ENCODE results near the gene SNN.

The SNN gene

DNA sequence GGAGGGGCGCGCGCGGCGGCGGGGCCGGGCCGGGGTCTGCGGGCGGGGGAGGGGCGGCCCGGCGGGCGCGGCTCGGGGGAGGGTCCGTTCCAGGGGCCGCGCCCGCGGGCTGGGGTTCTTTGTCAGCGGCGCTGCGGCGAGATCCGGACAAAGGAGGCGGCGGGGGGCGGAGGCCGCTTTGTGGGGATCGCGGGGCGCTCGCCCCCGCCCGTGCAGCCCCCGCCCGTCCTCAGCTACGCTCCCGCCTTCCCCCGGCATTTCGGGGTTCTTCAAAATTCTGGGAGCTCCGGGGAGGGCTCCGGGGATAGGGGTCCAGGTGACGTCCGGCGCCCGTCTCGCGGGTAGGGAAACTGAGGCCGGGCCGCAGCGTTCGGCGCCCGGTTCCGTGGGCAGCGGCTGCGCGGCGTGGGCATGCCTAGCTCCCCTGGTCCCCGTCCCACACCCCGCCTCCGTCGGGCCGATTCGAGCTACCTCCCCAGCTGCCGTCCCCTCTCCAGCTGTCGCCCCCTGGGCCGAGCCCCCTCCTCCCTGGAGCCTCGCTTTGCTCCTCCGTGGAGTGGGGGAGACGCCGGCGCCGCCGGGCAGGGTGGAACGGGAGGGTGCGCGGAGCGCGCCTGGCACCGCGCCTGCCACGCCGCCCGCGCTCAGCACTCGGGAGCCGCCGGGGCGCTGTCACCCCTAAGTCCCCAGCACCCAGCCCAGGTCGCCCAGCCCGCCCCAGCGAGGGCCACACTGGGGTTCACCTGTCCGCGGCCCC, 546 bp downstream of the SNN start:
- peak; percentile 42 for DNase-seq

DNA sequence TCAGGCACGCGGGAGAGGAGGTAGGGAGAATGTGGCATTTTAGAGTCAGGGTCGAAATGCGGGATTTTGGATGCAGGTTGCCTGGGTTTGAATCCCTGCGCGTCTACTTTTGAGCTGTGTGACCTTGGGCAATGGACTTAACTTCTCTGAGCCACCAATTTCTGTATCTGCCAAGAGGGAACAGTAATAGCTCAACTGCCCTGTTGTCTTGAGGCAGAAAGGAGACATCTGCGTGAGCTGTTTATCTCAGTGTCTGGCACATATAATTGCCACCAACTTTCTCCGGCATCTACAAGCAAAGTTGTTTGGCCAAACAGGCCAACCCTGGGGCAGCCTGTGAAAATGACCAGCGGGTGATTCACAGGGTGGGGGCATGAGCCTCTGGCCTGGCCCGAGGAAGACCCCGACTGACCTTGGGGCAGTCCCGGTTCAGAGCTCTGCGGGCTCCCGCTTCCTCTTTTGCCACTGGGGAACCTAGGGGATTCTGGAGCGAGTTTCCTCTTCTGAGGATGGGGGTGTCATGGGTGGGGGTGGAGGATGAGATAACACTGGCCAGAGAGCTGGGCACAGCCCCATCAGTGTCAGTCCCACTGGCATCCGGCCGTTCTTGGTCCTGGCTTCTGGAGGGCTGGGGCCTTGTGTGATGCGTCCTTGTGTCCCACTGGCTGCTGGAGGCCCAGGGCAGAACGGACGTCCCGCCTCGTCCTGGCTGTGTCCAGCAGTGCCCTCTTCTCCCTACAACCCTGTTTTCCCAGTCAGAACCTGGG, 1.3 kb downstream of the SNN start:
- peak; percentile 53 for DNase-seq

DNA sequence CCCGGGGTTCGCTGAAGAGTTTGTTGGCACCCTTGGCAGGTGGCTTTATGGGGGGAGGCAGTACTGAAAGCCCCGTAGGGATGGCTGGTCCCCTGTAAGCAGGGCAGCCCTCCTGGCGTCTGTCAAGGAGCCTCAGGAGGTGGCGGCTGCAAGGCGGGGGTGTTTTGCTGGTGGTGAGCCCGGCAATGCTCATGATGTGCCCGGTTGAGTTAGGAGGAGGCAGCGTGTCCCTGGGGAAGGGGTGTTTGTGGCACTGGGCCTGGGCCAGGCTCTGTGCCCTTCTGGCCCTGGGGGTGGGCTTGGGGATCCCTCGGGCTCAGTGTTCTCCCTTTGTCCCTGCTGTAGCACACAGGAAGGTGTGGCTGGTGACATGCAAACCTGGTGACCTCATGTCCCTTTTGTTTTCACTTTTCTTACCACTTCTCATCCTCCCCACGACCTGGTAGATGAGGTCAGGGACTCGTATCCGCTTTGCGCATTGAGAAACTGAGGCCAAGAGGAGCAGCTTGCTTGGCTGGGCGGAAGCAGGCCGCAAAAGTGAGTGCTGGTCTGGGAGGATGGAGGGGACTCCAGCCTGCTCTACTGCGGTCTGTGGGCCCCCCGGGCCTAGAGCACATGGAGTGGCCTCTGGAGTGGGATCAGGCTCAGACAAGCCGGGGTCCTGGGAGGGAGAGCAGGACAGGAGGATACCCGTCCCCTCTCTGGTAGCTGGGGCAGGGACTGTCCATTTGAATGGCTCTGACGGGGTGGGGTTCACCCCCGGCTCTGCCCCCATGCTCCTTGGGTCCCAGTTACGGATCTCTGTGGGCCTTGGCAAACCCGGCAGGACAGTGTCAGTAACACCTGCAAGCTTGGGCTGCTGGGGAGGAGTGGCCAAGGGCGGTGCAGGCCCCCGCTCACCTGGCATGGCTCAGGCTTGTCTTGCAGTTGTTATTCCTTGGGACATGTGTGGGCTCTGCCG, 2.2 kb downstream of the SNN start:
- peak; percentile 47 for DNase-seq

GRCh38 chr16:11671271-11671670, 3.0 kb downstream of the SNN start:
- DNase-seq: no peak

- no peak for DNase-seq
Measured at GRCh38 chr16:11671676-11672075, 3.4 kb downstream of the SNN start.

GRCh38 chr16:11672206-11673090, 4.2 kb downstream of the SNN start:
- DNase-seq: no peak

DNA sequence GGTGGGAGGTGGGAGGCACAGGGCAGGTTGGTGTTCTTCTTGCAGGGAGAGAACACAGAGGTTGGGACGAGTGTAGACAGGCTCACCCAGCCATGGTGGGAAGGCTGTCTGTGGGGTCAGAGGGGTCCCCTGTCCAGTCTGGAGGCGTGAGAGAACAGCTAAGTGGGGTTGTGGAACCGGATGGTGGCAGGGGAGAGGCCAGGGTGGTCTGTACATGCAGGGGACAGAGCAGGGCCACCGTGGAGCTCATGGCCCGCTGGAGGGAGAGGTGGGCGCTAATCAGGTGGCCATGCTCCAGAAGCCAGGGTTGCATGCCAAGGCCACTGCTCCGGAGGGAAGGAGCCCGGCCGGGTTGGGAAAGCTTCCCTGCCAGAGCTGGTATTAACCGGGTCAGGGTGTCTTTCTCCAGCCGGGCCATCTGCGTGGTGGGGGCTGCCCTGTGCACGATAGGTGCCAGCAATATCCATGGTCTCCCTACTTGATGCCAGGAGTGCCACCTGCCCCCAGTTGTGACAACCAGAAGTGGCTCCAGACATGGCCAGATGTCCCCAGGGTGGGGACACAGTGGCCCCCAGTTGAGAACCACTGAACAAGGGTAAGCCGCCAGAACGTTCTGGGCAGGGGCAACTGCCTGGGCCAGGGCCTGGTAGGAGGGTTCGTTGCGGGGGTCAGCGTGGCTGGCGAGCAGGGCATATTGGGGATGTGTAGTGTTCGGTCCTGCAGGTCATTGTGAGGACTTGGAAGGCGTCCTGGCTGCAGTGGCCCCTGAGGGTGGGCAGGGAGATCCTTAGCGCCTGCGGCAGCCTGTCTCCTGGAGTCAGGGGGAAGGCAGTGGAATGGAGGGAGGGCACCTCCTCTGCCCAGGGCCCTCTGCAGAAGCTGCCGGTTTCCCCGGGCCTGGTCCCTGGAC, 5.1 kb downstream of the SNN start:
- peak; percentile 10 for DNase-seq

GRCh38 chr16:11674001-11674817, 6.0 kb downstream of the SNN start:
- DNase-seq: peak; percentile 5

GRCh38 chr16:11674818-11675560, 6.7 kb downstream of the SNN start:
- no peak for DNase-seq

- no peak for DNase-seq
Measured at GRCh38 chr16:11675561-11676511, 7.6 kb downstream of the SNN start.

- no peak for DNase-seq
Measured at GRCh38 chr16:11676799-11677198, 8.5 kb downstream of the SNN start.

DNA sequence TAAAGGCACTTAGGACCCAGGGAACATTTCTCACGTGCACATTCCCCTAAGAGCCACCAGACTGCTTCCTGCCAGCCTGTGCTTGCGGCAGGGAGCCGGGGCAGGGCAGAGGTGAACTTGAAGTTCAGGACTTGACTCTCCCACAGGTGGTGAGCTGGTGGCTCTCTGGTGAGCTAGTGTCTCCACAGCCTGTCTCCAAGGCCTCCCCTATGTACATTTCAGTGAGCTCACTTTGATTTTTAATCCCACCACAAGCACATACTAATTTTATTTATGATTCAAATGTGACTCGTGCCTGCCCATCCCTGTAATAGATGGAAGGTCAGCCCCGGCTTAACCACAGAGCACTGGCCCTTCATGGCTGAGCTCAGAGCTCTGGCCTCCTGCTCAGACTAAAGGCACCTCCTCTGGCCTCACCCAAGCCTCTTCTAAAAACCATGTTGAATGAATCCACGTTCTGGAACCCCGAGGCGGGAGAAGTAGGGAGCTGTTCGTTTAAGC, 9.2 kb downstream of the SNN start:
- DNase-seq: no peak

DNA sequence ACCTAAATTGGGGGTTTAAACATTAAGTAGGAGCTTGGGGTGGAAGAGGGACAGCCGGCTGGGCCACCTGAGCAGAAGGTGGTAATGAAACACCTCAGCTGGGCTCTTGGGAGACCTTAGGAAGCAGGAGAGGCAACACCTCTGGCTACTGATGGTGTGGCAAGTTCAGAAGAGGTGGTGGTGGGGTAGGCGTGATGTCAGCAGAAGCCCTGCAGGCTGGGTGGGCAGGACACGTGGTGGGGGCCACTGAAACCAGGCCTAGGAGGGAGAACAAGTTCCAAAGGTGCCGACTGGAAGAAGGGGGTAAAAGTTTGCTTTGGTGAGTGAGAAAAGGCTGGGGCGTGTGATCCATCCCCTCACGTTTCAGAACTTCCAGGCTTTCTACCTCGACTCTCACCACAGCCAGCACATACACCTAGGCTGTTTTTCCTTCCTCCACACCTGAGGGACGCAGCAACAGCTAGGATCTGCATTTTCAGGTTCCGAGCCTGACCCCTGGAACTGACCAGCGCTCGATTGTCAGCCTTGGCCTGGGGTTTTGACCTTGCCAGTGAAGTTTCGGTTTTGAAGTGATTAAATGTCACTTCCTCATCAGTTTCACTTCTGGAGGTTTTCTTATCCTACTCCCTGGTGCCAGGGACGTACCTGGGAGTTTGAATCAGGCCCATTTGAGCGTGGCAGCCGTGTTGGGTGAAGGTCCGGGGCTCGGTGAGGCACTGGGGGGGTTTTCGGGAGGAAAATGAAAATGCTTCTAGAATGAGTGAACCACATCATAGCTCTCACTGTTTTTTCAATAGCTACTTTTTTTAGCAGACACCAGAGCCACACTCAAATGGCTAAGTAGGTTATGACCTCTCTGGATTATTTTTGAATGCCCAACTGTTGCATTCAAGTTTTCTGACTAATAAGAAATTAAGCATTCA, 10.0 kb downstream of the SNN start:
- no peak for DNase-seq

- no peak for DNase-seq
Measured at GRCh38 chr16:11679250-11679649, 11.0 kb downstream of the SNN start.

- no peak for DNase-seq
Measured at GRCh38 chr16:11679941-11680911, 12.0 kb downstream of the SNN start.

- DNase-seq: no peak
Measured at GRCh38 chr16:11681556-11681955, 13.3 kb downstream of the SNN start.

Data from retina (tissue), 1 donor.